GM12878 (cell line): ENCODE measurements around the gene MRPL28. TPM values are rescaled to one million over a fixed set of nuclear protein-coding genes. Genes with fewer than 3 reads are reported as not detected.

Experiments
- ATAC-seq: fragments of 200-7000 bp; cut with Tn5 transposase; 3 replicates; pipeline ENCODE4 v1.9.1; 2020; ENCODE audit warnings: mild to moderate bottlenecking, moderate library complexity
- BruUV-seq: library from RNA; stranded (reverse); fragments of 400-500 nt; replicated peaks from 2 replicates; lab custom pipeline; 2021; lab: Mats Ljungman, UMichigan
- CTCF ChIA-PET: fragments of 300-600 bp; sonication (Branson Sonifier 250); formaldehyde crosslinking; extraction: SDS; loops from one replicate; lab custom pipeline; 2021; ENCODE audit warnings: inconsistent platforms; lab: Yijun Ruan, JAX
- POLR2A ChIA-PET: fragments of 350-600 bp; formaldehyde crosslinking; extraction: SDS; loops from one replicate; lab custom pipeline; 2021; ENCODE audit warnings: inconsistent platforms; lab: Charles Lee
- RAD21 ChIA-PET: fragments of 300-600 bp; sonication (Branson Sonifier 250); formaldehyde crosslinking; loops from one replicate; lab custom pipeline; 2023; ENCODE audit warnings: antibody characterized with exemption; ENCODE audit not compliant: unreplicated experiment; lab: Charles Lee
- SMC1A ChIA-PET: fragments of 300-600 bp; sonication (Branson Sonifier 250); formaldehyde crosslinking; loops from one replicate; lab custom pipeline; 2023; ENCODE audit not compliant: unreplicated experiment, uncharacterized antibody; lab: Charles Lee
- DNase-seq: peaks from one replicate; pipeline ENCODE4 v3.0.0-alpha.2; 2011; ENCODE audit warnings: low read depth, low spot score
- FAIRE-seq: peaks from 3 replicates; lab custom pipeline; 2011; peaks lifted over from hg19 to GRCh38; lab: Jason Lieb, UNC
- H2AFZ ChIP-seq: 2 replicates; pipeline ENCODE4 v1.6.0; 2011; ENCODE audit warnings: low read depth, low read length, control low read depth; ENCODE audit not compliant: control insufficient read depth
- H3K27ac ChIP-seq: 2 replicates; pipeline ENCODE4 v1.5.1; 2011; ENCODE audit warnings: control low read depth; ENCODE audit not compliant: control insufficient read depth, insufficient read depth
- H3K27me3 ChIP-seq, 2 experiments: replicated peaks in 1 of 2; 2 replicates each; pipeline versions ENCODE4 v1.6.0 to v1.6.1; 2011; ENCODE audit warnings: low read length in 1 of 2; ENCODE audit not compliant: control insufficient read depth in 2 of 2, insufficient read depth in 2 of 2
- H3K36me3 ChIP-seq, 2 experiments: 2 replicates each; pipeline ENCODE4 v1.5.1; 2011; ENCODE audit warnings: low read length in 1 of 2; ENCODE audit not compliant: control insufficient read depth in 2 of 2, insufficient read depth in 2 of 2
- H3K4me1 ChIP-seq: 2 replicates; pipeline ENCODE4 v1.6.1; 2011; ENCODE audit warnings: mild to moderate bottlenecking, low read length, moderate library complexity, mixed read lengths; ENCODE audit not compliant: control insufficient read depth, insufficient read depth
- H3K4me2 ChIP-seq: 2 replicates; pipeline ENCODE4 v1.6.0; 2011; ENCODE audit warnings: control low read depth; ENCODE audit not compliant: control insufficient read depth, insufficient read depth
- H3K4me3 ChIP-seq: fragments of 200-600 bp; sonication (generic); 2 replicates; pipeline ENCODE4 v1.5.1; 2016
- H3K79me2 ChIP-seq: 2 replicates; pipeline ENCODE4 v1.6.0; 2011; ENCODE audit warnings: low read length; ENCODE audit not compliant: control insufficient read depth, insufficient read depth
- H3K9ac ChIP-seq: 2 replicates; pipeline ENCODE4 v1.8.0; 2011; ENCODE audit warnings: low read length, control low read depth, mixed read lengths; ENCODE audit not compliant: control insufficient read depth, insufficient read depth
- H3K9me3 ChIP-seq: replicated peaks from 3 replicates; pipeline ENCODE4 v1.5.1; 2011; ENCODE audit warnings: mild to moderate bottlenecking, low read length; ENCODE audit not compliant: control insufficient read depth, insufficient read depth
- H4K20me1 ChIP-seq: 2 replicates; pipeline ENCODE4 v1.6.0; 2011; ENCODE audit not compliant: control insufficient read depth, insufficient read depth
- CBX5 ChIP-seq: sonication (generic); IDR thresholded peaks from 2 replicates; pipeline ENCODE4 v1.6.1; 2016; ENCODE audit warnings: low read depth, moderate library complexity, mild to moderate bottlenecking, inconsistent platforms
- EP300 ChIP-seq, 2 experiments: fragments of 150-350 bp in 1 of 2; IDR thresholded peaks; 2 replicates each; pipeline ENCODE4 v1.6.1; 2011 to 2012; ENCODE audit warnings: low read depth in 2 of 2, low read length in 2 of 2, borderline replicate concordance in 1 of 2, improper control_type of control experiment in 1 of 2, inconsistent platforms in 1 of 2; ENCODE audit not compliant: control insufficient read depth in 1 of 2
- ESRRA ChIP-seq: IDR thresholded peaks from 2 replicates; pipeline ENCODE4 v1.6.1; 2012; ENCODE audit warnings: mild to moderate bottlenecking, low read length, improper control_type of control experiment
- EZH2 ChIP-seq: IDR thresholded peaks from 2 replicates; pipeline ENCODE4 v1.6.1; 2012; ENCODE audit warnings: low read depth, mild to moderate bottlenecking, control low read depth, inconsistent platforms, low read length, borderline replicate concordance; ENCODE audit not compliant: control insufficient read depth
- MTA2 ChIP-seq: fragments of 450-650 bp; IDR thresholded peaks from 2 replicates; pipeline ENCODE4 v1.6.1; 2016; ENCODE audit warnings: low read depth, mild to moderate bottlenecking, moderate library complexity
- MYB ChIP-seq: fragments of 150-350 bp; IDR thresholded peaks from 2 replicates; pipeline ENCODE4 v1.6.1; 2014; ENCODE audit warnings: mild to moderate bottlenecking, low read depth, low read length, borderline replicate concordance
- NFXL1 ChIP-seq: fragments of 450-650 bp; IDR thresholded peaks from 2 replicates; pipeline ENCODE4 v1.6.1; 2017; ENCODE audit warnings: antibody characterized with exemption, mild to moderate bottlenecking, borderline replicate concordance
- PAX8 ChIP-seq: fragments of 450-650 bp; IDR thresholded peaks from 2 replicates; pipeline ENCODE4 v1.6.1; 2017; ENCODE audit warnings: mild to moderate bottlenecking, moderate library complexity
- RUNX3 ChIP-seq: IDR thresholded peaks from 2 replicates; pipeline ENCODE4 v1.6.1; 2012; ENCODE audit warnings: low read length, inconsistent platforms
- SMAD5 ChIP-seq: IDR thresholded peaks from 2 replicates; pipeline ENCODE4 v1.6.1; 2016; ENCODE audit warnings: antibody characterized with exemption, low read depth
- TARDBP ChIP-seq: IDR thresholded peaks from 2 replicates; pipeline ENCODE4 v1.6.1; 2016; ENCODE audit warnings: borderline replicate concordance
- ZNF384 ChIP-seq: IDR thresholded peaks from 2 replicates; pipeline ENCODE4 v1.6.1; 2012; ENCODE audit warnings: low read depth, mild to moderate bottlenecking, low read length, improper control_type of control experiment, borderline replicate concordance
- WGBS: methylation state at CpG from one replicate; pipeline ENCODE4 v1.1.6; 2016; ENCODE audit warnings: low lambda C conversion rate; ENCODE audit not compliant: insufficient replicate concordance, insufficient coverage; ENCODE audit errors: missing lambda C conversion rate; 5-methylcytosine and 5-hydroxymethylcytosine counted together
- in situ Hi-C: fragments of 300-500 bp; cut with MboI; formaldehyde crosslinking; loops from 9 replicates; pipeline ENCODE4 v1.14.3; 2018; ENCODE audit warnings: mixed read lengths
- intact Hi-C: fragments of 100-400 bp; cut with micrococcal nuclease; formaldehyde crosslinking; loops from one replicate; pipeline ENCODE4 v1.14.2; 2022; ENCODE audit not compliant: unreplicated experiment
- polyA plus RNA-seq, 11 experiments: library from polyadenylated mRNA; depleted of rRNA in 4 of 11; unstranded in 6 of 11; stranded (reverse) in 5 of 11; fragments of >200 nt; fragmentation: Nextera tagmentation in 4 of 11; fragmentation: Illumina TruSeq in 1 of 11; extraction: Ambion mirVana in 4 of 11; extraction: Trizol in 1 of 11; gene quantifications; 1 replicate in 1 of 11; 2 replicates in 10 of 11; pipeline versions ENCODE4 v1.2.1 to v1.2.3, GENCODE V29; 2011 to 2016; ENCODE audit warnings: inconsistent platforms in 2 of 11, missing spikeins in 2 of 11, low read depth in 1 of 11
- total RNA-seq, 4 experiments: library from RNA; depleted of rRNA in 3 of 4; stranded (reverse); fragments of >200 nt in 3 of 4; fragmentation: Illumina TruSeq in 1 of 4; extraction: Trizol in 1 of 4; gene quantifications; 2 replicates each; pipeline versions ENCODE4 v1.2.1 to v1.2.3, GENCODE V29; 2013 to 2021
- TF ChIP-seq, protein P1 (sequence below), 3 experiments: IDR thresholded peaks in 2 of 3; conservative IDR thresholded peaks in 1 of 3; 2 replicates each; pipeline ENCODE4 v1.5.1; 2011; ENCODE audit warnings: low read depth in 3 of 3, low read length in 3 of 3, mild to moderate bottlenecking in 3 of 3, control low read depth in 2 of 3, moderate library complexity in 2 of 3, inconsistent platforms in 1 of 3, mixed read lengths in 1 of 3; ENCODE audit not compliant: control insufficient read depth in 2 of 3, insufficient read depth in 1 of 3; ENCODE audit errors: extremely low read depth in 1 of 3
- TF ChIP-seq, protein P2 (sequence below): fragments of 450-650 bp; conservative IDR thresholded peaks from 2 replicates; pipeline ENCODE4 v1.6.1; 2017; ENCODE audit warnings: mild to moderate bottlenecking, moderate library complexity

Gene MRPL28
- total and polyA plus RNA-seq, 10 of the 15 experiments (the other 5 are each of a cell fraction or from before 2014, with no cell fraction given) = 1.6 to 185 (median 110) TPM

DNA sequence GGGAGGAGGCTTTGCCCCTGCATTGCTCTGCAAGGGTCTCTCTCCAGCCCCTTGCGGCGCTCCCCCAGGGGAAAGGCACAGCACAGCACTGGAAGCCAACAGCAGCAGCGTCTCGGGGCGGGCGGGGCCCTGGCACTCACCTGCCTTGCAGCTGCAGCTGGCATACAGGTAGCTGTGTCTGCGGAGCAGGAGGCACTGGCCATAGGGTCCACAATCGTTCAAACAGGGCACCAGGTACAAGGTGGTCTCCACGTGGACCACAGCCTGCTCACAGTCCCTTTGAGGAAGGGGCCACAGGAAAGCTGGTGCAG, 4.2 kb upstream of the MRPL28 start (continued):
- TF ChIP-seq, protein P1, sequence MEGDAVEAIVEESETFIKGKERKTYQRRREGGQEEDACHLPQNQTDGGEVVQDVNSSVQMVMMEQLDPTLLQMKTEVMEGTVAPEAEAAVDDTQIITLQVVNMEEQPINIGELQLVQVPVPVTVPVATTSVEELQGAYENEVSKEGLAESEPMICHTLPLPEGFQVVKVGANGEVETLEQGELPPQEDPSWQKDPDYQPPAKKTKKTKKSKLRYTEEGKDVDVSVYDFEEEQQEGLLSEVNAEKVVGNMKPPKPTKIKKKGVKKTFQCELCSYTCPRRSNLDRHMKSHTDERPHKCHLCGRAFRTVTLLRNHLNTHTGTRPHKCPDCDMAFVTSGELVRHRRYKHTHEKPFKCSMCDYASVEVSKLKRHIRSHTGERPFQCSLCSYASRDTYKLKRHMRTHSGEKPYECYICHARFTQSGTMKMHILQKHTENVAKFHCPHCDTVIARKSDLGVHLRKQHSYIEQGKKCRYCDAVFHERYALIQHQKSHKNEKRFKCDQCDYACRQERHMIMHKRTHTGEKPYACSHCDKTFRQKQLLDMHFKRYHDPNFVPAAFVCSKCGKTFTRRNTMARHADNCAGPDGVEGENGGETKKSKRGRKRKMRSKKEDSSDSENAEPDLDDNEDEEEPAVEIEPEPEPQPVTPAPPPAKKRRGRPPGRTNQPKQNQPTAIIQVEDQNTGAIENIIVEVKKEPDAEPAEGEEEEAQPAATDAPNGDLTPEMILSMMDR (IDR thresholded peaks at IDR 0.05 in 2 of 3, conservative IDR thresholded peaks at IDR 0.05 in 1 of 3; ENCODE audit: control insufficient read depth in 2 of 3, extremely low read depth in 1 of 3, insufficient read depth in 1 of 3, low read depth in 3 of 3, low read length in 3 of 3) = no peak
- TF ChIP-seq PAX8 = no peak
- no peak for TF ChIP-seq EP300 (IDR thresholded peaks at IDR 0.05; ENCODE audit: borderline replicate concordance in 1 of 2, control insufficient read depth in 1 of 2, low read depth in 2 of 2, low read length in 2 of 2)
- TF ChIP-seq TARDBP = no peak
- TF ChIP-seq RUNX3 = no peak
- TF ChIP-seq MTA2 = no peak
- TF ChIP-seq CBX5 = no peak
- TF ChIP-seq ESRRA = no peak

DNA sequence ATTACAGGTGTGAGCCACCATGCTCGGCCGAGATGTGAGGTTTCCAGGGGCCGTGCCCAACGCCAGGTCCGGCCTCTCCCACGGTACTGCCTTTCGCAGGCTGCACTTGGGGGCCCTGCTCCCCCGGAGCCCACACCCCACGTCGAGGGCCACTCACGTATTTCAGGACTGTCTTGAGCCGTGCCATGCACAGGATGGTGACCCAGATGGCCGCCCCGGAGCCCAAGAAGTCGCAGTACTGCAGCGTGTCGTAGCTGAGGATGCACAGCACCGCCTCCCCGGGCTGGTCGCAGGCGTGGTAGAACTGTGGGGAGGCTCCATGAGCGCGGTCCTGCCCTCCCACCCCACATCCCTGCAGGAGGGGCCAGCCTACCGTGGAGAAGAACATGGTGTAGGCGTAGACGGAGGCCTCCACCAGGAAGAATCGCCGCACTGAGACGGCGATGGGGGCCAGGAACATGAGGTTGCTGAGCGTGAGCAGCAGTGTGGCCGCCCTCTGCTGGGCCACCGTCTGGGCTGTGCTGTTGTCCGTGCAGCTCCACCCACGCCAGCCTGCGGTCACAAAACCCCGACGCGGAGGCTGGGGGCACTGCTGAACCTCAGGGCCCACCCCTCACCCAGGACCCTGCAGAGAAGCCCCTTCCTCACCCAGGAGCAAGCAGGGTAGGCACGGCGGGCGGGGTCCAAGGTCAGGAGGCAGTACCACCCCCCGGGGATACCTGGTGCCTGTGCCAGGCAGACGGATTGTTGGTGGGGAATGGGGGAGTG, 3.7 kb upstream of the MRPL28 start:
- Histone ChIP-seq H3K9me3 (no peaks in the 10 kb centered on the region), H3K27ac (no peak overlapping the region), H3K4me3 (no peak overlapping the region), H3K79me2 (peaks cover 4% of the 10 kb centered on the region), H2AFZ (no peak overlapping the region), H3K9ac (no peak overlapping the region), H3K36me3 (peaks cover 0 to 9% of the 10 kb centered on the region in 2 experiments; a peak in 3 of 4 replicates), H3K27me3 (no peaks in the 10 kb centered on the region), H3K4me1 (peaks cover 4% of the 10 kb centered on the region; the same call in 1 of the 2 replicates), H4K20me1 (no peaks in the 10 kb centered on the region), H3K4me2 (no peak overlapping the region)
- WGBS = 94% methylated on average over 39 of the region's 44 CpGs
- ChIA-PET POLR2A (no interaction called here), RAD21 (no interaction called here), CTCF (no interaction called here), SMC1A (no interaction called here)
- FAIRE-seq (no peak), DNase-seq (no peak), ATAC-seq (no peak)
- BruUV-seq = no TSS peak
- in situ Hi-C loops (no loop called here), intact Hi-C loops (no loop called here)
- no peak for TF ChIP-seq ZNF384
- no peak for TF ChIP-seq EZH2
- no peak for TF ChIP-seq MYB
- TF ChIP-seq, protein P1 (IDR thresholded peaks at IDR 0.05 in 2 of 3, conservative IDR thresholded peaks at IDR 0.05 in 1 of 3; ENCODE audit: control insufficient read depth in 2 of 3, extremely low read depth in 1 of 3, insufficient read depth in 1 of 3, low read depth in 3 of 3, low read length in 3 of 3) = no peak
- TF ChIP-seq, protein P2, sequence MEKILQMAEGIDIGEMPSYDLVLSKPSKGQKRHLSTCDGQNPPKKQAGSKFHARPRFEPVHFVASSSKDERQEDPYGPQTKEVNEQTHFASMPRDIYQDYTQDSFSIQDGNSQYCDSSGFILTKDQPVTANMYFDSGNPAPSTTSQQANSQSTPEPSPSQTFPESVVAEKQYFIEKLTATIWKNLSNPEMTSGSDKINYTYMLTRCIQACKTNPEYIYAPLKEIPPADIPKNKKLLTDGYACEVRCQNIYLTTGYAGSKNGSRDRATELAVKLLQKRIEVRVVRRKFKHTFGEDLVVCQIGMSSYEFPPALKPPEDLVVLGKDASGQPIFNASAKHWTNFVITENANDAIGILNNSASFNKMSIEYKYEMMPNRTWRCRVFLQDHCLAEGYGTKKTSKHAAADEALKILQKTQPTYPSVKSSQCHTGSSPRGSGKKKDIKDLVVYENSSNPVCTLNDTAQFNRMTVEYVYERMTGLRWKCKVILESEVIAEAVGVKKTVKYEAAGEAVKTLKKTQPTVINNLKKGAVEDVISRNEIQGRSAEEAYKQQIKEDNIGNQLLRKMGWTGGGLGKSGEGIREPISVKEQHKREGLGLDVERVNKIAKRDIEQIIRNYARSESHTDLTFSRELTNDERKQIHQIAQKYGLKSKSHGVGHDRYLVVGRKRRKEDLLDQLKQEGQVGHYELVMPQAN = no peak
- no peak for TF ChIP-seq MTA2
- no peak for TF ChIP-seq NFXL1
- no peak for TF ChIP-seq SMAD5
